ENCODE measurements around the gene CDH6. TPM values are rescaled to one million over a fixed set of nuclear protein-coding genes. Genes with fewer than 3 reads are reported as not detected.

The CDH6 gene
- total and polyA plus RNA-seq, 5 donors from 2014 or later: not detected

DNA sequence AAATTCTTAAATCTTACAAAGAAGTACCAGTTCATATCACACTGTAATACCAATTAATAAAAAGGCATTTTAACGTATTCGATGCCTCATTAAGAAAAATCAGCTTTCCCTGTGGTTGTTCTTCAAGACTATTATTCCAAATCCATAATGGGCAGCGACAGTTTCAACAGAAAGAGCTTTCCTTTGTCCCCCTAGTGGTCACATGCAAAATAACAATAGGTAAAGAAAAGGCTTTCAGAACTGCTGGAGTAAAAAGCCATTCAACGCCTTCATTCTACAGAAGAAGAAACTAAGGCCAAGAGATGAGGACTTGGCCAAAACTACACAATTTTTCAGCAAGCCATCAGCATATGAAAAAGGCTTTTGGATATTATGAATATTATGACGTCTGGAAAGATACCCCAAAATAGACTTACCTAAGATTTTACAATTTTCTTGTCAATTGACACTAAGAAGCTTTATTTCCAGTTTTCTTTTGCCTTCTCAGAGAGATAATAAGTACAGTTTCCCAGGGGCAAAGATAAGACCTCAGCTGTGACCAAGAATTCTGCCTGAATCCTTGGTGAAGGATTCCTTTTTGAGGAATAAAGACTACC lies 6.7 kb upstream of the CDH6 start:
- Histone ChIP-seq H3K36me3 (ENCODE audit: control insufficient read depth, insufficient read depth, low read length) (no peaks in the 10 kb centered on the region), H3K9me3 (ENCODE audit: control insufficient read depth in 2 of 2, low read length in 2 of 2) (no peaks in the 10 kb centered on the region), H3K4me3 (ENCODE audit: low read depth, low read length) (no peak overlapping the region), H3K27ac (ENCODE audit: insufficient read depth, low read length, poor library complexity, severe bottlenecking) (no peak overlapping the region), H3K4me1 (ENCODE audit: control insufficient read depth, insufficient read depth, low read length, poor library complexity, severe bottlenecking) (no peaks in the 10 kb centered on the region), H3K27me3 (ENCODE audit: control insufficient read depth, insufficient read depth, low read length) (peaks cover 2% of the 10 kb centered on the region)
- no peaks in the 10 kb centered on the region for H3K36me3 Mint-ChIP-seq
- peaks cover 0 to 2% (median 0%) of the 10 kb centered on the region in 7 donors for H3K9me3 Mint-ChIP-seq
- H3K4me1 Mint-ChIP-seq: no peaks in the 10 kb centered on the region
- H3K4me3 Mint-ChIP-seq: no peak overlapping the region
- H3K27ac Mint-ChIP-seq: no peak overlapping the region
- peak in 1 of 3 donors; percentile 14 for DNase-seq
- ATAC-seq (ENCODE audit: low read depth in 2 of 2): no peak
- peaks cover under 1% of the 10 kb centered on the region for H3K27me3 Mint-ChIP-seq

- H3K4me3 Mint-ChIP-seq: no peak overlapping the region
- ATAC-seq (ENCODE audit: low read depth in 2 of 2): no peak
- H3K27me3 Mint-ChIP-seq: peaks cover 8% of the 10 kb centered on the region
- peaks cover 9% of the 10 kb centered on the region for H3K27me3 ChIP-seq (ENCODE audit: control insufficient read depth, insufficient read depth, low read length)
- no peak overlapping the region for H3K27ac Mint-ChIP-seq
- no peak overlapping the region for H3K27ac ChIP-seq (ENCODE audit: insufficient read depth, low read length, poor library complexity, severe bottlenecking)
- no peaks in the 10 kb centered on the region for H3K4me1 Mint-ChIP-seq
- H3K36me3 Mint-ChIP-seq: no peaks in the 10 kb centered on the region
- no peaks in the 10 kb centered on the region for H3K9me3 ChIP-seq (ENCODE audit: control insufficient read depth in 2 of 2, low read length in 2 of 2)
- no peaks in the 10 kb centered on the region for H3K4me1 ChIP-seq (ENCODE audit: control insufficient read depth, insufficient read depth, low read length, poor library complexity, severe bottlenecking)
- no peak for DNase-seq
- H3K9me3 Mint-ChIP-seq: peaks cover 0 to 2% (median 0%) of the 10 kb centered on the region in 7 donors
- no peak overlapping the region for H3K4me3 ChIP-seq (ENCODE audit: low read depth, low read length)
- no peaks in the 10 kb centered on the region for H3K36me3 ChIP-seq (ENCODE audit: control insufficient read depth, insufficient read depth, low read length)
Measured at GRCh38 chr5:31187591-31187990, 5.9 kb upstream of the CDH6 start.

DNA sequence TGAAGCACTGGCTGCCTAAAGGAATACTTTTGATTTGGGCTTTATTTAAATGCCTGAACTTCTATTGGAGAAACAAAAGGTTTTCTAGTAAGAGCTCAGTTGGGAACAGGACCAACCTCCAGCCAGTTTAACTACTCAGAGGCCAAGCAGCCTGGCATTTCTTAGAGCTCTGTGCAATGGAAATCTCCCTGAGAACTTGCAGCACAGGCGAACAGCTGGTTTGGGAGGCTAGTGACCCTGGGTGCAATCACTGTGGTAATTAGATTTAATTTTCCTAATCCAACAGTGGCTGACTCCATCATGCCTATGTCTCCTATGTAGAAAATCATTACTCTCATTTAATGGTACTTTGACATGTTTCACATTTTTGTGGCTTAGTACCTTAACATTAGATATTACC lies 1.0 kb upstream of the CDH6 start:
- peaks cover 0 to 10% (median 1%) of the 10 kb centered on the region in 7 donors for H3K9me3 Mint-ChIP-seq
- ATAC-seq (ENCODE audit: low read depth in 2 of 2): no peak

GRCh38 chr5:31193116-31193515 lies 370 bp upstream of the CDH6 start:
- no peaks in the 10 kb centered on the region for H3K36me3 Mint-ChIP-seq
- H3K4me1 Mint-ChIP-seq: peaks cover 0 to 4% (median 1%) of the 10 kb centered on the region in 4 donors
- Histone ChIP-seq H3K4me1 (ENCODE audit: control insufficient read depth, insufficient read depth, low read length, poor library complexity, severe bottlenecking) (no peaks in the 10 kb centered on the region), H3K9me3 (ENCODE audit: control insufficient read depth in 2 of 2, low read length in 2 of 2) (peaks cover 0 to 4% of the 10 kb centered on the region in 2 experiments), H3K27ac (ENCODE audit: insufficient read depth, low read length, poor library complexity, severe bottlenecking) (no peak overlapping the region), H3K27me3 (ENCODE audit: control insufficient read depth, insufficient read depth, low read length) (peaks cover 15% of the 10 kb centered on the region), H3K4me3 (ENCODE audit: low read depth, low read length) (no peak overlapping the region), H3K36me3 (ENCODE audit: control insufficient read depth, insufficient read depth, low read length) (no peaks in the 10 kb centered on the region)
- no peak overlapping the region for H3K27ac Mint-ChIP-seq
- no peak overlapping the region for H3K4me3 Mint-ChIP-seq
- peaks cover 0 to 10% (median 1%) of the 10 kb centered on the region in 7 donors for H3K9me3 Mint-ChIP-seq
- ATAC-seq (ENCODE audit: low read depth in 2 of 2) (no peak), DNase-seq (no peak)
- peaks cover 36% of the 10 kb centered on the region for H3K27me3 Mint-ChIP-seq

More for the DNA sequence above, 1.0 kb upstream of the CDH6 start:
- Histone ChIP-seq H3K27me3 (ENCODE audit: control insufficient read depth, insufficient read depth, low read length) (peaks cover 15% of the 10 kb centered on the region), H3K36me3 (ENCODE audit: control insufficient read depth, insufficient read depth, low read length) (no peaks in the 10 kb centered on the region), H3K4me3 (ENCODE audit: low read depth, low read length) (no peak overlapping the region), H3K27ac (ENCODE audit: insufficient read depth, low read length, poor library complexity, severe bottlenecking) (no peak overlapping the region), H3K9me3 (ENCODE audit: control insufficient read depth in 2 of 2, low read length in 2 of 2) (peaks cover 0 to 4% of the 10 kb centered on the region in 2 experiments), H3K4me1 (ENCODE audit: control insufficient read depth, insufficient read depth, low read length, poor library complexity, severe bottlenecking) (no peaks in the 10 kb centered on the region)
- Mint-ChIP-seq H3K4me1 (peaks cover 0 to 4% (median 1%) of the 10 kb centered on the region in 4 donors), H3K4me3 (no peak overlapping the region), H3K27ac (no peak overlapping the region), H3K27me3 (peaks cover 36% of the 10 kb centered on the region), H3K36me3 (no peaks in the 10 kb centered on the region)
- no peak for DNase-seq

GRCh38 chr5:31194468-31194813 lies 955 bp downstream of the CDH6 start:
- no peaks in the 10 kb centered on the region for H3K36me3 ChIP-seq (ENCODE audit: control insufficient read depth, insufficient read depth, low read length)
- Mint-ChIP-seq H3K4me3 (no peak overlapping the region), H3K4me1 (peaks cover 0 to 4% (median 1%) of the 10 kb centered on the region in 4 donors), H3K36me3 (no peaks in the 10 kb centered on the region), H3K9me3 (peaks cover 0 to 8% (median 1%) of the 10 kb centered on the region in 7 donors), H3K27me3 (peaks cover 36% of the 10 kb centered on the region), H3K27ac (no peak overlapping the region)
- H3K9me3 ChIP-seq (ENCODE audit: control insufficient read depth in 2 of 2, low read length in 2 of 2): peaks cover 0 to 4% of the 10 kb centered on the region in 2 experiments
- no peaks in the 10 kb centered on the region for H3K4me1 ChIP-seq (ENCODE audit: control insufficient read depth, insufficient read depth, low read length, poor library complexity, severe bottlenecking)
- H3K27me3 ChIP-seq (ENCODE audit: control insufficient read depth, insufficient read depth, low read length): peaks cover 15% of the 10 kb centered on the region
- H3K27ac ChIP-seq (ENCODE audit: insufficient read depth, low read length, poor library complexity, severe bottlenecking): no peak overlapping the region
- H3K4me3 ChIP-seq (ENCODE audit: low read depth, low read length): no peak overlapping the region
- DNase-seq (no peak), ATAC-seq (ENCODE audit: low read depth in 2 of 2) (no peak)

- Mint-ChIP-seq H3K36me3 (no peaks in the 10 kb centered on the region), H3K4me3 (no peak overlapping the region), H3K9me3 (peaks cover 0 to 8% (median 1%) of the 10 kb centered on the region in 7 donors), H3K4me1 (peaks cover 0 to 4% (median 1%) of the 10 kb centered on the region in 4 donors), H3K27ac (no peak overlapping the region), H3K27me3 (peaks cover 36% of the 10 kb centered on the region)
- H3K27me3 ChIP-seq (ENCODE audit: control insufficient read depth, insufficient read depth, low read length): peaks cover 15% of the 10 kb centered on the region
- no peak overlapping the region for H3K4me3 ChIP-seq (ENCODE audit: low read depth, low read length)
- H3K27ac ChIP-seq (ENCODE audit: insufficient read depth, low read length, poor library complexity, severe bottlenecking): no peak overlapping the region
- DNase-seq (no peak), ATAC-seq (ENCODE audit: low read depth in 2 of 2) (no peak)
- no peaks in the 10 kb centered on the region for H3K4me1 ChIP-seq (ENCODE audit: control insufficient read depth, insufficient read depth, low read length, poor library complexity, severe bottlenecking)
- peaks cover 0 to 4% of the 10 kb centered on the region in 2 experiments for H3K9me3 ChIP-seq (ENCODE audit: control insufficient read depth in 2 of 2, low read length in 2 of 2)
- H3K36me3 ChIP-seq (ENCODE audit: control insufficient read depth, insufficient read depth, low read length): no peaks in the 10 kb centered on the region
Measured at GRCh38 chr5:31194892-31195555, 1.5 kb downstream of the CDH6 start.

DNA sequence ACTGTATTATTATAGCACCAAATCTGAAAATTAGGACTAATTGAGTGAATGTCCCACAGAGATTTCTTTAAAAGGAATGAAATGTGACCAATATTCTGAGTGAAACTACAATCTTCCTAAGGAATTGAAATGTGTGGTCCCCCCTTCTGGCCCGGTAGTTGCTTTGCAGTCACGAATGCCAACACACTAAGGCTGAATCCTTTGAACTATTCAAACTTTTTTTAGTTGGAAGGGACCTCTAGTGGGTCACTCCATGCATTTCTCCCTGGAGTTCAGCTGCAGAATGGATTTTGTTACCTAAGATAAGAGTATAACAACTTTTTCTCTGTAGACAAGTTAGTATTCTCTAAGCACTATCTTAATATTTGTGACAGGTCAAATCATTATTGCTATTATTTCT lies 2.8 kb downstream of the CDH6 start:
- peaks cover 0 to 4% (median 1%) of the 10 kb centered on the region in 4 donors for H3K4me1 Mint-ChIP-seq
- peaks cover 0 to 8% (median 1%) of the 10 kb centered on the region in 7 donors for H3K9me3 Mint-ChIP-seq
- no peak for ATAC-seq (ENCODE audit: low read depth in 2 of 2)
- peaks cover 36% of the 10 kb centered on the region for H3K27me3 Mint-ChIP-seq
- no peaks in the 10 kb centered on the region for H3K36me3 Mint-ChIP-seq
- H3K4me3 Mint-ChIP-seq: no peak overlapping the region
- no peak for DNase-seq
- H3K4me1 ChIP-seq (ENCODE audit: control insufficient read depth, insufficient read depth, low read length, poor library complexity, severe bottlenecking): no peaks in the 10 kb centered on the region
- peaks cover 0 to 4% of the 10 kb centered on the region in 2 experiments for H3K9me3 ChIP-seq (ENCODE audit: control insufficient read depth in 2 of 2, low read length in 2 of 2)
- no peak overlapping the region for H3K4me3 ChIP-seq (ENCODE audit: low read depth, low read length)
- H3K27me3 ChIP-seq (ENCODE audit: control insufficient read depth, insufficient read depth, low read length): peaks cover 15% of the 10 kb centered on the region
- no peak overlapping the region for H3K27ac ChIP-seq (ENCODE audit: insufficient read depth, low read length, poor library complexity, severe bottlenecking)
- H3K27ac Mint-ChIP-seq: no peak overlapping the region
- no peaks in the 10 kb centered on the region for H3K36me3 ChIP-seq (ENCODE audit: control insufficient read depth, insufficient read depth, low read length)

DNA sequence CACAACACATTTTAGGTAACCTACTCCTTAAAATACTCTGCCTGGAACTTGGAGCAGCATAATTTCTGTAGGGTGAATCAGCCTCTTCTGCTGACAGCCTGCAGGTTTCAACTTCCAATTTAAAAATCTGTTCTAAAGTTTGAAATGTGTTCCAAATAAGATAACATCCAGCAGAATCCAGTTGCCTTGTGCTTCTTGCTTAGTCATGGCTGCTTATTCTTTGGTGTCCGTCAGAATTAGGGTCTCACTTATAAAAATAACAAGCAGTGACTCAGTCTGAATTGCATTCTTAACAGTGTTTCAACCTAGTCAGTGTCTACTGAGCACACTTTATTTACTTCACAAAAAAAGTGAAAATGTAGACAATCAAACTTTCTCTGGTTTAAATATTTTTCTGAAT lies 3.7 kb downstream of the CDH6 start:
- Histone ChIP-seq H3K36me3 (ENCODE audit: control insufficient read depth, insufficient read depth, low read length) (no peaks in the 10 kb centered on the region), H3K9me3 (ENCODE audit: control insufficient read depth in 2 of 2, low read length in 2 of 2) (peaks cover 0 to 4% of the 10 kb centered on the region in 2 experiments), H3K27me3 (ENCODE audit: control insufficient read depth, insufficient read depth, low read length) (peaks cover 10% of the 10 kb centered on the region), H3K27ac (ENCODE audit: insufficient read depth, low read length, poor library complexity, severe bottlenecking) (no peak overlapping the region), H3K4me3 (ENCODE audit: low read depth, low read length) (no peak overlapping the region), H3K4me1 (ENCODE audit: control insufficient read depth, insufficient read depth, low read length, poor library complexity, severe bottlenecking) (no peaks in the 10 kb centered on the region)
- no peak for ATAC-seq (ENCODE audit: low read depth in 2 of 2)
- Mint-ChIP-seq H3K27ac (no peak overlapping the region), H3K4me3 (no peak overlapping the region), H3K9me3 (peaks cover 0 to 8% (median 1%) of the 10 kb centered on the region in 7 donors), H3K27me3 (peaks cover 31% of the 10 kb centered on the region), H3K36me3 (no peaks in the 10 kb centered on the region), H3K4me1 (peaks cover 0 to 4% (median 1%) of the 10 kb centered on the region in 4 donors)
- no peak for DNase-seq
